Camera-type eye (tissue), 1 donor: Measurements from ENCODE around the gene RAX2. TPM values are rescaled to one million over a fixed set of nuclear protein-coding genes. Genes with fewer than 3 reads are reported as not detected.

ENCODE experiments used
- total RNA-seq: library from RNA; depleted of rRNA; stranded (reverse); fragments of >200 nt; gene quantifications from one replicate; pipeline ENCODE4 v1.2.3, GENCODE V29; 2014

The RAX2 gene
- total RNA-seq = 136 TPM

DNA sequence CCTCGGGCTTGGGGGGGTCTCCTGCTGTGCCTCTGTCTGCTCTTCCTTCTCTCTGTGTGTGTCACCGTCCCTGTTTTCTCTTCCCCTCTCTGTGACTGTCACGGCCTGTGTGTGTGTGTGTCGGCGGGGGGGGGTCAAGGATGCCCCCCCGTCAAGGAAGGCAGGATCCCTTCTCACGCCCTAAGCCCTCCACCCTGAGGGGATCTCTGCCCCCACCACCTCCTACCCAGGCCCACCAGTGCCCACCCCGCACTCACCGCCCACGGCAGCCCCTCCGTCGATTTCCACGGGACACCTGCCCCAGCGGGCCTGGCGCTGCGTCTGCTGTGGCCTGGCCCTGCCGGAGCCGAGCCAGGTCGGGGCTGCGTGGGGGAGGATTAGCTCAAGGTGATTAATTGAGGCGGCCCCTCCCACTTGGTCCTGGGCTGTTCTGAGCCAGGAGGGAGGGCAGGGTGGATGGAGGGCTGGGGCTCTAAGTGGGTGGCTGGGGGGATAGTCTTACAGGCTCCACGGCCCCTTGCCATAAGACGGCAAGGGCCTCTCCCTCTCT, at the start of gene RAX2:
TSS of gene RAX2 (minus strand) at position 323 of the 550 bp plus-strand sequence. CDS start 486 bp downstream, outside the sequence.

DNA sequence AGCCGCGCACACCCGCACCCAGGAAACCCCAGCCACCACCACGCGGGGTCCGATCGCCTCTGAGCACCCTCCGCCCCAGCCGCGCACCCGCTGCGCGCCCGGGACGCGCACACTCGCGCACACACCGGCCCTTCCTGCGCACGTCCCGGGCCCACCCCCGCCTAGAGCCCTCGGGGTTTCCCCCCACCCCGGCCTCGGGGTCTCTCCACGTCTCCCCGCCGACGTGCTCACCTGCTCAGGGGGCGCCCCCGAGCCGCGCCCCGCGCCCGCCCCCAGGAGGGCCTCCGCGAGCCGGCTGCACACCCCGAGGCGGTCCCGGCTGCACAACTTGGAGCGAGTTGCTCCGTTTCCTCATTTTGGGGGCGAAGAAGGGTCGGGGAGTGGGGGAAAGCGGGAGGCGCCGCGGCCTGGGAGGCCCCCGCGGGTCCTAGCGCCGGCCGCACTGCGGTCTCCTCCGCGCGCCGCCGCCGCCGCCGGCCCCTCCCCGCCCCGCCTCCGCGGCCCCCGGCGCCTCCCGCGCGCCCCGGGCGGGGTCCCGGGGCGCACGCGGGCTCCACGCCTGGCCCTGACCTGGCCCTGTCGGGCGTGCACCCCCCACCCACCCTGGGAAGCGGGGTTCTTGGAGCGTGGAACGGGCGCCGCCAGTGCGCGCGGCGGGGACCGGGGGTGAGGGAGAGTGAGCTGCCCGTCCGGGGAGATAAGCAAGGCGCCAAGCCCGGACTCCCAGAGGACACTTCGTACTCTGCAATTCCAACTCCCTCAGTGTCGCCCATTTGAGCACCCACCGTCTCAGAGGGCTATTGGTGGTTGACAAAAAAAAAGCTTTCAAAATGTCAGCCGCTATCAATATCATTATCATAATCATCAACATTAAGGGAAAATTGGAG, 14.2 kb upstream of the RAX2 start, which contains the start of gene MATK:
TSS of gene MATK (minus strand) at position 444 of the 887 bp plus-strand sequence. CDS start 1,246 bp downstream, outside the sequence.

DNA sequence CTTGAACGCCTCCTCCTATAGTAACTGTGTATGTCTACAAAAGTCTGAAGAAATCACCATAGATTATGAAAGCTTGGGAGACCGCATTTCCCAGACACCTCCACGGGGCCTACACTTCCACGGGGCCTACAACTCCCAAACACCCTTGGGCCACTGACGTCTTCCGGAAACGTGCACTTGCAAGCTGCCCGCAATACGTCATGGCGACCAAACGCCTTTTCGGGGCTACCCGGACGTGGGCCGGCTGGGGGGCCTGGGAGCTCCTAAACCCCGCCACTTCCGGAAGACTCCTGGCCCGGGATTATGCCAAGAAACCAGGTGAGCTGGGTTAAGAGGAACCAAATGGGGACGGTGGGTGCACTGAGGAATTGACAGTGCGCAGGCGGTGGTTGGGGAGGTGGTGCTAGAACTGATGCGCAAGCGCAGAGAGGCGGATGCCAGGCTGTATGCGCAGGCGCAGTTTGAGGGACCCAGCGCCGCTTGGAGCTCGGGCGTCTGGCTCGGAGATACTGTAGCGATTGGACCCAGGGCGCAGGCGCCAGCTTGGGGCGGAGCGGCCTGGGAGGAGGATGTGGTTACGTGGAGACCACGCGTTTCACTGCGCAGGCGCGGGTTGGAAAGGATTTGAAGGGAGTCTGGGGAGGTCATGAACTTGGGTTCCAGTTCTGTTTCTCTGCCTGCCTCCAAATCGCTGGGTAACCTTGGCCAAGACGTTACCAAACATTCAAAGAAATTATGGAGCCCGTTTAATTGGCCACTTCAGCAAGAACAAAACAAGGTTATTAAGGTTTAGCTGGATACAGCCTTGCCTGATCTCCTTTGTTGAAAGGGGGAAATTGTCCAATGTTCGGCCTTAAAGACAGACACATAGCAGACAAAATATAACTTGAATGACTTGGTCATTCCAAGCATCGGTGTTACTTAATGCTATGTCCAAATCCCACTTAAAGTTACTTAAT, 9.2 kb downstream of the RAX2 start, which contains the start of gene MRPL54:
TSS of gene MRPL54 (plus strand) at position 182 of the 959 bp plus-strand sequence. CDS start at position 201, 19 bp downstream.

DNA sequence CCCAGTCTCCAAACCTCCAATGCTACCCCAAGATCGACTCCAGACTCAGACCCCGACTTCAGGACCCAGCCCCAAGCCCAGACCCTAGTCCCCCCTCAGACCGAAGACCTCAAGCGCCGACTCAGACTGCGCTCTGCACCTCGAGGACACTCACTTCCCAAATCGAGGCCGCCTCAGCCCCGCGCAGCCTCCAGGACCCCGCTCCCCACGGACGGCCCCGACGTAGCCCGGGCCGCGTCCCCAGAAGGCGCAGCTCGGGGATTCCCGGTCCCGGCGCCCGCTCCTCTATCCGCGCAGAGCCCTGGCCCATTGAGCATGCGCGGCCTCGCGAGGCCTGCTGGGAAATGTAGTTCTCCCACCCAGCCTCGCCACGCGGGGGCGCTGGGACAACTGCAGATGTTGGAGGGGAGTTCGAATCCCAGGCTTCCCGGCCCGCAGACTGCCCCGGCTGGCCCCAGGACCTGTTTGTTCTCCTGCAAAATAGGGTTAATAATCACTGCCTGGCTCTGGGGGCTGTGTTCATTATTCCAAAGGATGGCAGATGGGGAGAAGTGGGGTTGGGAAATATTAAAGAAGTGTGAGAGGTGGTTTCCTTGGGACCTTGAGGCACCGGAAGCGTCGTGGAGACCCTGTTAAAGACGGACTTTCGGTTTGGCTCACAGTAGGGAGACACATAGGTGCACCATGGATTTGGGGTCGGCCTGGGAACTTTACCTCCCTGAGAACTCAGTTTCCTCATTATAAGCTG, 10.5 kb downstream of the RAX2 start, which contains the start of gene APBA3:
TSS of gene APBA3 (minus strand) at position 311 of the 748 bp plus-strand sequence. CDS start 1,428 bp downstream, outside the sequence.

Other genes starting within 250 kb of the RAX2 start
- not detected for gene TEKTIP1, start 233.1 kb downstream of the RAX2 start, total RNA-seq
- 34.4 TPM for gene MFSD12, start 214.6 kb downstream of the RAX2 start, total RNA-seq
- gene HMG20B, start 199.3 kb downstream of the RAX2 start, total RNA-seq = 60.3 TPM
- 0.60 TPM for gene GIPC3, start 186.8 kb downstream of the RAX2 start, total RNA-seq
- 2.0 TPM for gene TBXA2R, start 165.4 kb downstream of the RAX2 start, total RNA-seq
- gene CACTIN, start 145.4 kb downstream of the RAX2 start, total RNA-seq = 26.9 TPM
- gene PIP5K1C, start 71.8 kb downstream of the RAX2 start, total RNA-seq = 57.6 TPM
- 5.3 TPM for gene TJP3, start 63.8 kb downstream of the RAX2 start, total RNA-seq
- 33.3 TPM for gene APBA3, start 10.5 kb downstream of the RAX2 start, total RNA-seq
- 36.6 TPM for gene MRPL54, start 9.5 kb downstream of the RAX2 start, total RNA-seq
- gene MATK, start 14.2 kb upstream of the RAX2 start, total RNA-seq = 27.5 TPM
- 7.1 TPM for gene ZFR2, start 96.8 kb upstream of the RAX2 start, total RNA-seq
- 23.2 TPM for gene ATCAY, start 108.5 kb upstream of the RAX2 start, total RNA-seq
- gene NMRK2, start 160.8 kb upstream of the RAX2 start, total RNA-seq = 2.3 TPM
- 90.9 TPM for gene DAPK3, start 198.9 kb upstream of the RAX2 start, total RNA-seq
- gene EEF2, start 213.2 kb upstream of the RAX2 start, total RNA-seq = 2,135 TPM
- gene PIAS4, start 235.5 kb upstream of the RAX2 start, total RNA-seq = 27.4 TPM